ENCODE measurements around the gene FGF14.

FGF14 gene

GRCh38 chr13:101784313-101784712 is 617.5 kb downstream of the FGF14 start:
- DNase-seq (no peak), ATAC-seq (no peak)

DNA sequence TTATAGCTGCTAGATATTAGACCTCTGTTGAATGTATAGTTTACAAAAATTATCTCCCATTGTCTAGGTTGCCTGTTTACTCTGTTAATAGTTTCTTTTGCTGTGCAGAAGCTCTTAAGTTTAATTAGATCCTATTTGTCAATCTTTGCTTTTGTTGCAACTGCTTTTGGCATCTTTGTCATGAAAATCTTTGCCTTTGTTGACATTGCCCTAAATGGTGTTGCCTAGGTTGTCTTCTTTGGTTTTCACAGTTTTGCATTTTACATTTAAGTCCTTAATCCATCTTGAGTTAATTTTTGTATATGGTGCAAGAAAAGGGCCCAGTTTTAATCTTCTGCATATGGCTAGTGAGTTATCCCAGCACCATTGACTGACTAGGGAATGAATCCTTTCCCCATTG is 618.3 kb downstream of the FGF14 start:
- ATAC-seq (no peak), DNase-seq (no peak)

DNA sequence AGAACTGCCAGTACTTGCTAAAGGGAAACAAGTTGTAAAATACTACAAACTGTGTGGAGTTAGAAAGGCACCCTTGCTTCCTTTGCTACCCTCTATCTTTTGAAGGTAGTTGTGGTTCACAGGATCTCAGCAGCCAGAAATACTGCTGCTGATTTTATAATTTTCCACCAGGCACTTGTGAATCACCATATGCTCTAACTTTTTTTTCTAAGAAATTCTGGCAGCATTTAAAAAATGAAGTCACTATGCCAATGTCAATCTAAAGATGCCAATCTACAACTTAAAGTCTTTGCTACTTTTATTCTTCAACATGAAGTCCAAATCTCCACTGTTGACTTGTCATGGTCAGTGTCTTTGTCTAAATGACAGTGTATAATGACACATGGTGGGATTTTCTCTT is 621.6 kb downstream of the FGF14 start:
- ATAC-seq (no peak), DNase-seq (no peak)

DNA sequence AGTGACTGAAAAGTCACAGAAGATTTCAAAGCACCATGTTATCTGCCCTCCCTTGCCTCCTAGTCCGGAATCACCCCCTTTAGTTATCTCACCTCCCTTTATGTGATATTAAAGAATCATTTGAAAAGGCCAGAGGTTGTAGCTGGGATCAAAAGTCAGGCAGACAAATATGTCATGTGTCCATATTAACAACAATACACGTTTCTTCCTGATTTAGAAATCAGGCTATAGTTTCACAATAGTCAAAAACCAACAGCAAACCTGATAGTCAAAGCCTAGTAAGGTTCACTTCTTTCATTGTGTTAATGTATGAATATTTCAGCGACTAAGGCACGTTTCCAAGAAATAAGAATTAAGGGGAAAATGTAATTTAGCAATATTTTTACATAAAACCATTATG is 622.7 kb downstream of the FGF14 start:
- DNase-seq (no peak), ATAC-seq (no peak)

DNA sequence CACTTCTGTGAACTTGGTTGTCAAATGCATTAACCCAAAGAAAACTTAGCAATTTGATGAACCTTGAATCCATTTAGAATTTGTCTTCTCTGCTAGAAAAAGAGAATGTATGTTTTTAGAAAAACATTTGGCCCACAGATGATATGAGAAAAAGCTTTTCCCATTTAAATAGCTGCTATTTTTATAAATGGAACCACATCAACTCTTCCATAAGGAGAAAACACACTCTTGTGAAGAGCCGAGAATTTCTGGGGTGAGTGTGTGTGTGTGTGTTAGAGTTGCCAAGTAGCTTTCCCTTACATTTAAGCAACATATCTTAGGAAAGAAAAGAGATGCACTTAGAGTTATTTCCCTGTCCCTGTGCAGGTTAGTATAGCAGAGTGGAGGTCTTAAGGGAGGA is 626.6 kb downstream of the FGF14 start:
- DNase-seq (no peak), ATAC-seq (no peak)

- ATAC-seq: no peak
- no peak for DNase-seq
Measured at GRCh38 chr13:101774393-101774792, 627.5 kb downstream of the FGF14 start.

DNA sequence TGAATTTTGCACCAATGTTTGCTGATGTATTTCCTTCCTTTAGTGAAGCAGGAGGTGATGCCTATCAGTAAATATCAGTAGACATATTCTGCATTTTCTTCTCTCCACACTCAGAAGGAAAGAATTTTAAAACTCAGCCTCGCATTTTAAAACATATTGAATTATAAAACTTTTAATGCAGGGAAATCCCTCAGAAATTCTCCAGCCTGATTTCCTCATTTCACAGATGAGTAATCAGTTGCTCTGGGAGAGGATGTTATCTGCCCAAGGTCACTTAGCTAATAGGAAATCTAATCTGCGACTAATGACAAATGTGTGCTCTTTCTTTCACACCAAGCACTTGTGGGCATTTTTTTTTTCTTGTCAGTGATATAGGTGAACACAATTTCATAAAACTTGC is 628.8 kb downstream of the FGF14 start:
- no peak for ATAC-seq

GRCh38 chr13:101767131-101767530 is 634.7 kb downstream of the FGF14 start:
- ATAC-seq: no peak
- DNase-seq: no peak

More for the DNA sequence above, 628.8 kb downstream of the FGF14 start:
- no peak for DNase-seq

- DNase-seq (no peak), ATAC-seq (no peak)
Measured at GRCh38 chr13:101763191-101763590, 638.7 kb downstream of the FGF14 start.

DNA sequence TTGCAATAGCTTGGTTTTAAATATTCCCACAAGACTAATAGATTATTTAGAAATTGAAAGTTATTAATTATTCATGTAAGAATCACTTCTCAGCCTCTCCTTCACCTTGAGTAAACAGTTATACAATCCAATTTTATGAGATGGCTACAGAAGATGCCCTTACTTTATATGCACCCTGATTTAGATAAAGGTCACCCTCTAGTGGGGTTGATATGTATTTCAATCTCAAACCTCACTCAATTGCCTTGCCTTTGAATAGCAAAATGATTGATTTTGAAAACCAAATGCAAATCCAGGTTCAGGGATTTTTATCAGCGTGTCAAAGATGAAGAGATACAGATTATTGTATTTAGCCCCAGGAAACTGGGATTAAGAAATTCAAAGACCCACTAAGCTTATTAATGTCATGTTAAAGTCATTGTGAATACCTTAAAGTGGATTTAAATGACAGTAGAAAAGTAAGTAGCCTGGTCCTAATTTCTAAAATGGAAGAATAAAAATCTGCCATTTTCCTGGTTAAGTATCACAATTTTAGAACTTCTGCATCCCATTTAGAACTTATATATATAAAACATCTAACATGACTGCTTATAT is 644.3 kb downstream of the FGF14 start:
- ATAC-seq (no peak), DNase-seq (no peak)

GRCh38 chr13:101755228-101755887 is 646.5 kb downstream of the FGF14 start:
- no peak for DNase-seq
- no peak for ATAC-seq

DNA sequence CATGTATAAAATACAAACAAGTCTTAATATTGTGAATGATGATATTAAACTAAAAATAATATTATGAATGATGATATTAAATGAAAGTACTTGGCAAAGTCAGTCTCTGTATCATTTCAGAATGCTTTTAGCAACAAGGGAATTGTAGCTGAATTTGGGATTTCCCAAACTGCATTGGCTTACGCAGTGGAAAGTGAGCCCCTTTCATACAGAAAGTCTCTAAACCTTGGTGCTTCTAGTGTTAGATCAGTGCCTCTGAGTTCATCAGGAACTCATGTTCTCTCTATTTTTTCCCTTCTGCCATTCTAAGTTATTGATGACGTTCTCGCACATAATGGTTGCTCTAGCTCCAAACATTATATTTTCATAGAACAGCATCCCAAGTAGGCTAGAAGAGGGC is 649.4 kb downstream of the FGF14 start:
- DNase-seq: no peak
- no peak for ATAC-seq

DNA sequence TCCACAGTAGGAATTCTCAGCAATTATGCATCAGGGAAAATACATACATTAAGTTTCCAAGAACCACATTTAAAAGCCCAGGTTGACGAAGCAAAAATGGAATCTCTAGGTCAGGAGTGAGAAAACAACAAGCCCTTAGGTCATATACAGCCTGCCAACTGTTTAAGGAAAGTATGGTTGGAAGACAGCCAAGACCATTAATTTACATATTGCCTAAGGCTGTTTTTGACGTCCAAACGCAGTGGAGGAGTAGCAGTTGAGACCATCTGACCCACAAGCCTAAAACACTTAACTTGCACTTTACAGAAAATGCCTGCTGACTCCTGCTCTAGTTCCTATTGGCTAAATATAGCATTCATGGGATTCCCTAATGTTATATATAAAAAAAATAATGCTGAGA is 650.4 kb downstream of the FGF14 start:
- ATAC-seq: no peak
- DNase-seq: no peak

DNA sequence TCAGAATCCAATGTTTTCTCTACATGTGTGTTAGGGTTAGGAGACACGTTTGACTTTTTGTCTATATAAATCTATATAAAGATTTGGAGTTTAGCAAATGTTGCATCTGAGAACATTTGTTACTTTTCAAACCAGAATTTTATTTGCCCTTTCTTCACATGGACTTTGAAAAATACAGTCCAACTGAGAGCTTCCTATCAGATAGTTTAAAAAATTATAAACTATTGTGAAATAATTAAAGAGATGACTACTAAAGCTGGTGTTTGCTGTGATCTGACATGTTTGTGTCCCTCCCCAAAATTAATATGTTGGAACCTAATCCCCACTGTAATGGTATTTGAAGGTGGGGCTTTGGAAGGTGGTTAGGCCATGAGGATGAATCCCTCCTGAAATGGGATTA is 652.3 kb downstream of the FGF14 start:
- ATAC-seq (no peak), DNase-seq (no peak)

GRCh38 chr13:101747039-101747438 is 654.8 kb downstream of the FGF14 start:
- DNase-seq (no peak), ATAC-seq (no peak)

- DNase-seq: no peak
- no peak for ATAC-seq
Measured at GRCh38 chr13:101746513-101746912, 655.3 kb downstream of the FGF14 start.

GRCh38 chr13:101739382-101740178 is 662.3 kb downstream of the FGF14 start:
- DNase-seq (no peak), ATAC-seq (no peak)

DNA sequence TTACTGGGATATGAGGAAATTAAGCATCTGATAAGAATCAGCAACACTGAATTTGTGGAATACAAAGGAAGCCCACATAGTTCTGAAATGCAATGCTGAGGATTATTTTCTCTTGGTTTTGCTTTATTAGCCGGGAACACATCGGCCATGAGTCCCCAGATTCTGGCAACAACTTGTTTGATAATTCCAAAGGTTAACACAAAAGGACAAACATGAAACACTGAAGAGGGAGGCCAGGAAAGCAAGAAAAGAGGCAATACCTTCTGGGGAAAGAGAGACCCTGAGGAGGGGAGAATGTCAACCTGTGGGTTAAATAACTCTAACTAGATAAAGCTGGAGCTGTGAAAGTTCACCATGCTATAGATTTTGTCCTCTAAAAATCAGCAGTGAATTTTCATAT is 663.5 kb downstream of the FGF14 start:
- DNase-seq (no peak), ATAC-seq (no peak)

- DNase-seq (no peak), ATAC-seq (no peak)
Measured at GRCh38 chr13:101736566-101736965, 665.3 kb downstream of the FGF14 start.

DNA sequence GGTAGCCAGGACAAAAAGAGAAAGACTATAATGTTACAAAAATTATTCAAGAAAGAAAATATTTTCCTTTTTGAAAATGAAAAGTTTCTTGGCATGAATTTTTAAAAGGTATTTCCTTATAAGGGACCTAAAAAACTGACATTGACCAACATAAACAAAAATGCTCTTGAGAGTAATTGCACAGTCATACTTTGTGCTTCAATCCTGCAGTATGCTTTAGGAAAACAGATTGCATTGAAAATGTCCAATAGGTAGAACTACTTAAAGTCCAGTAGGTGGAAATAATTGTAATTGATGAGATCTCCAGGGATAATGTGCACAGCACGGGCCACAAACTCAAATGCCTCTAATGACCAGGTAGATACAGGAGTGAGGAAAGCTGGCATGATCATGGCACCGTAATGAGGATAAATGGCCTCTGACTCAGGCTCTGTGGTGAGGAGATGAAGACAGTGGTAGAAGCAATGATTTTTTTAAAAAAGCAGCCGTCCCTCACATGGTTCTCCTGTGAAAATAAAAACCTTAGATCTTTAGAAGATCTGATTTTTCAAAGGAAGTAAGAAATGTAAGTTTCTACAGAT is 671.3 kb downstream of the FGF14 start:
- DNase-seq (no peak), ATAC-seq (no peak)

DNA sequence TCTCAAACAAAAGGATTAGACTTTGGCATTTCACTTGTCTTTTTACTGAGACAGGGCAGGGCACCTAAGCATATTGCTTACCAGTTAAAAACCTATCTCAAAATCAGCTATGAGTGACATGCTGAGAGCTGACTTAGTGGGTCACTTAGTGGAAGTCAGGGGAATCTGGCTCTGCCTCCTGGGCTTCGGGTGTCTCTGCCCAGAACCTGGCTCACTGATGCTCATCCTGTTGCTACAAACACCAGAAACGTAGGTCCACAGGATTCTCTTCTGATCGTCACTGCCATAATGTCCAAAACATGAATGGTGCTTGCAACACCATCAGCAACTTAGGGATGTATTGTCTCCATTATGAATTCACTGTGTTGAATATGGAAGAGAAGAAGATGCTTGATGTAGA is 673.2 kb downstream of the FGF14 start:
- DNase-seq: no peak
- ATAC-seq: no peak

DNA sequence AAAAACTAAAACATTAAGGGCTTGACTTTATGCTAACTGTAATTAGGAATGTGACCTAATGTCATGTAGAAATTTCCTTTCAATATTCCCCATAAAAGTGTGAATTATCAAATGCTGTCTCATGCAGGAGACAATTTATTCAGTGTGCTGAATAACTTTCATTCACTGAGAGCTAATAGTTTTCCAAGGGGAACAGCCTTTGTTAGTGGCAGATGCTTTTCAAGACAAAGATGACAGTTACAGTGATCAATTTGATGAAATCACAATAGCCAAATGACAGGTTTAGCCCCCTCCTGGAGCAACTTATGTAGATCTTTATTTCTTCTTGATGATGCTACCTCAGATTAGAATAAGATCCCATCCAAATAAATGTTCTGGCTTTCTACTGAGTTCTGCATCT is 673.8 kb downstream of the FGF14 start:
- ATAC-seq: no peak
- DNase-seq: no peak

- ATAC-seq (no peak), DNase-seq (no peak)
Measured at GRCh38 chr13:101727118-101727517, 674.7 kb downstream of the FGF14 start.

Data from stimulated activated naive CD8-positive, alpha-beta T cell treated with anti-CD3 and anti-CD28 coated beads, Interleukin-15, Interleukin-2, amounts not matched to agents 100 U/mL and 50 U/mL, for 24 hours (primary cell).